ENCODE measurements around the gene FBXL7.

FBXL7 gene

GRCh38 chr5:15596936-15597335 is 97.0 kb downstream of the FBXL7 start:
- TF ChIP-seq EP300 (IDR thresholded peaks at IDR 0.05; ENCODE audit: borderline replicate concordance) (no peak), YY1 (IDR thresholded peaks at IDR 0.05; ENCODE audit: low read depth) (no peak), FOXM1 (IDR thresholded peaks at IDR 0.05; ENCODE audit: borderline replicate concordance, low read depth) (no peak), NFIC (IDR thresholded peaks at IDR 0.05) (no peak), CREB1 (IDR thresholded peaks at IDR 0.05; ENCODE audit: low read depth) (no peak), MAX (IDR thresholded peaks at IDR 0.05) (no peak), EGR1 (IDR thresholded peaks at IDR 0.05) (no peak), USF1 (IDR thresholded peaks at IDR 0.05) (no peak), CEBPB (IDR thresholded peaks at IDR 0.05) (no peak), TEAD4 (IDR thresholded peaks at IDR 0.05) (no peak), REST (IDR thresholded peaks at IDR 0.05; ENCODE audit: low read depth) (no peak), TCF12 (IDR thresholded peaks at IDR 0.05; ENCODE audit: low read depth) (no peak), TAF1 (IDR thresholded peaks at IDR 0.05; ENCODE audit: low read depth) (no peak), RAD21 (IDR thresholded peaks at IDR 0.05; ENCODE audit: low read depth) (no peak)

GRCh38 chr5:15597804-15598203 is 97.8 kb downstream of the FBXL7 start:
- TF ChIP-seq YY1 (IDR thresholded peaks at IDR 0.05; ENCODE audit: low read depth) (no peak), CEBPB (IDR thresholded peaks at IDR 0.05) (no peak), CREB1 (IDR thresholded peaks at IDR 0.05; ENCODE audit: low read depth) (no peak), ZBTB7A (IDR thresholded peaks at IDR 0.05; ENCODE audit: low read depth) (no peak), TAF1 (IDR thresholded peaks at IDR 0.05; ENCODE audit: low read depth) (no peak), EGR1 (IDR thresholded peaks at IDR 0.05) (no peak), REST (IDR thresholded peaks at IDR 0.05; ENCODE audit: low read depth) (no peak), TCF12 (IDR thresholded peaks at IDR 0.05; ENCODE audit: low read depth) (no peak)

- TF ChIP-seq NFIC (IDR thresholded peaks at IDR 0.05) (no peak), USF1 (IDR thresholded peaks at IDR 0.05) (no peak), REST (IDR thresholded peaks at IDR 0.05; ENCODE audit: low read depth) (no peak), YY1 (IDR thresholded peaks at IDR 0.05; ENCODE audit: low read depth) (no peak), CEBPB (IDR thresholded peaks at IDR 0.05) (no peak), MAX (IDR thresholded peaks at IDR 0.05) (no peak), CREB1 (IDR thresholded peaks at IDR 0.05; ENCODE audit: low read depth) (no peak), ZBTB7A (IDR thresholded peaks at IDR 0.05; ENCODE audit: low read depth) (no peak), TAF1 (IDR thresholded peaks at IDR 0.05; ENCODE audit: low read depth) (no peak), TEAD4 (IDR thresholded peaks at IDR 0.05) (no peak), FOXM1 (IDR thresholded peaks at IDR 0.05; ENCODE audit: borderline replicate concordance, low read depth) (no peak), EGR1 (IDR thresholded peaks at IDR 0.05) (no peak), TCF12 (IDR thresholded peaks at IDR 0.05; ENCODE audit: low read depth) (no peak)
These were observed 98.4 kb downstream of the FBXL7 start for GRCh38 chr5:15598294-15598902.

GRCh38 chr5:15600035-15600434 is 100.1 kb downstream of the FBXL7 start:
- TF ChIP-seq NFIC (IDR thresholded peaks at IDR 0.05) = no peak
- TF ChIP-seq TEAD4 (IDR thresholded peaks at IDR 0.05) = no peak
- TF ChIP-seq CREB1 (IDR thresholded peaks at IDR 0.05; ENCODE audit: low read depth) = no peak
- TF ChIP-seq TCF12 (IDR thresholded peaks at IDR 0.05; ENCODE audit: low read depth) = no peak
- no peak for TF ChIP-seq ZBTB7A (IDR thresholded peaks at IDR 0.05; ENCODE audit: low read depth)
- TF ChIP-seq REST (IDR thresholded peaks at IDR 0.05; ENCODE audit: low read depth) = no peak
- no peak for TF ChIP-seq YY1 (IDR thresholded peaks at IDR 0.05; ENCODE audit: low read depth)
- no peak for TF ChIP-seq FOXM1 (IDR thresholded peaks at IDR 0.05; ENCODE audit: borderline replicate concordance, low read depth)
- TF ChIP-seq USF1 (IDR thresholded peaks at IDR 0.05) = no peak
- TF ChIP-seq EGR1 (IDR thresholded peaks at IDR 0.05) = no peak
- no peak for TF ChIP-seq CEBPB (IDR thresholded peaks at IDR 0.05)
- no peak for TF ChIP-seq MAX (IDR thresholded peaks at IDR 0.05)
- no peak for TF ChIP-seq TAF1 (IDR thresholded peaks at IDR 0.05; ENCODE audit: low read depth)
- TF ChIP-seq EP300 (IDR thresholded peaks at IDR 0.05; ENCODE audit: borderline replicate concordance) = no peak
- TF ChIP-seq RAD21 (IDR thresholded peaks at IDR 0.05; ENCODE audit: low read depth) = no peak

Measured in Ishikawa (cell line).